IMR-90 (cell line): Measurements from ENCODE around the gene PRKAG2. TPM values are rescaled to one million over a fixed set of nuclear protein-coding genes. Genes with fewer than 3 reads are reported as not detected.
"Not testable (repeated sequence)": the region's sequence is repeated elsewhere in the genome, so short reads cannot be mapped to it uniquely, and the experiment has no call there.

ENCODE experiments used
- ATAC-seq: fragments of 200-7000 bp; cut with Tn5 transposase; 2 replicates; pipeline ENCODE4 v1.9.1; 2020; ENCODE audit warnings: low read depth, mild to moderate bottlenecking, moderate library complexity
- BruUV-seq: library from RNA; stranded (reverse); fragments of 400-500 nt; replicated peaks from 2 replicates; lab custom pipeline; 2021; lab: Mats Ljungman, UMichigan
- CTCF ChIA-PET: fragments of 300-600 bp; formaldehyde crosslinking; extraction: SDS; loops from one replicate; lab custom pipeline; 2021; ENCODE audit warnings: antibody characterized with exemption; lab: Yijun Ruan, JAX
- POLR2A ChIA-PET: fragments of 300-600 bp; sonication (Branson Sonifier 250); formaldehyde crosslinking; loops from one replicate; lab custom pipeline; 2022; ENCODE audit warnings: antibody characterized with exemption; ENCODE audit not compliant: unreplicated experiment; lab: Charles Lee
- DNase-seq: peaks from one replicate; pipeline ENCODE4 v3.0.0; 2013
- H2AFZ ChIP-seq: replicated peaks from 2 replicates; pipeline ENCODE3; 2013; ENCODE audit warnings: low read length, mild to moderate bottlenecking; ENCODE audit not compliant: poor library complexity
- H2AK5ac ChIP-seq: 2 replicates; pipeline ENCODE4 v1.6.1; 2013; ENCODE audit warnings: low read depth, low read length, inconsistent platforms
- H2AK9ac ChIP-seq: replicated peaks from 2 replicates; pipeline ENCODE3; 2013; ENCODE audit warnings: mild to moderate bottlenecking, low read depth, low read length, moderate library complexity; ENCODE audit not compliant: poor library complexity
- H2BK120ac ChIP-seq: 2 replicates; pipeline ENCODE4 v1.6.1; 2013; ENCODE audit warnings: low read depth, low read length, inconsistent platforms
- H2BK15ac ChIP-seq: 3 replicates; pipeline ENCODE4 v1.6.1; 2013; ENCODE audit warnings: low read depth, low read length, inconsistent platforms
- H2BK20ac ChIP-seq: 2 replicates; pipeline ENCODE4 v1.6.1; 2013; ENCODE audit warnings: low read depth, mild to moderate bottlenecking, inconsistent platforms, low read length, moderate library complexity
- H2BK5ac ChIP-seq: 2 replicates; pipeline ENCODE4 v1.6.1; 2013; ENCODE audit warnings: mild to moderate bottlenecking, low read depth, low read length, inconsistent platforms; ENCODE audit not compliant: poor library complexity, severe bottlenecking
- H3K14ac ChIP-seq: replicated peaks from 2 replicates; pipeline ENCODE4 v1.6.1; 2013; ENCODE audit warnings: low read depth, low read length, inconsistent platforms
- H3K18ac ChIP-seq: 2 replicates; pipeline ENCODE4 v1.6.1; 2013; ENCODE audit warnings: low read depth, low read length, control low read depth
- H3K23ac ChIP-seq: 2 replicates; pipeline ENCODE4 v1.6.1; 2013; ENCODE audit warnings: low read depth, low read length, inconsistent platforms
- H3K27ac ChIP-seq: 2 replicates; pipeline ENCODE4 v1.5.1; 2013; ENCODE audit warnings: mild to moderate bottlenecking, control low read depth, low read length; ENCODE audit not compliant: insufficient read depth
- H3K27me3 ChIP-seq: 2 replicates; pipeline ENCODE4 v1.6.1; 2013; ENCODE audit warnings: low read length; ENCODE audit not compliant: control insufficient read depth, insufficient read depth
- H3K36me3 ChIP-seq: 2 replicates; pipeline ENCODE4 v1.6.1; 2013; ENCODE audit warnings: low read length, mixed read lengths; ENCODE audit not compliant: control insufficient read depth, insufficient read depth
- H3K4ac ChIP-seq: 2 replicates; pipeline ENCODE4 v1.6.1; 2013; ENCODE audit warnings: low read depth, low read length, inconsistent platforms
- H3K4me1 ChIP-seq: 2 replicates; pipeline ENCODE4 v1.6.1; 2013; ENCODE audit warnings: low read length, mixed read lengths; ENCODE audit not compliant: control insufficient read depth, insufficient read depth
- H3K4me2 ChIP-seq: 2 replicates; pipeline ENCODE4 v1.6.1; 2013; ENCODE audit warnings: low read depth, mild to moderate bottlenecking, control low read depth, low read length, moderate library complexity
- H3K4me3 ChIP-seq: 2 replicates; pipeline ENCODE4 v1.5.1; 2013; ENCODE audit warnings: low read depth, mild to moderate bottlenecking, control low read depth, low read length, moderate library complexity; ENCODE audit not compliant: insufficient read depth
- H3K56ac ChIP-seq: 2 replicates; pipeline ENCODE4 v1.6.1; 2013; ENCODE audit warnings: low read length, inconsistent platforms; ENCODE audit not compliant: insufficient read depth; ENCODE audit errors: extremely low read depth
- H3K79me1 ChIP-seq, 2 experiments: 2 replicates each; pipeline ENCODE4 v1.6.1; 2013; ENCODE audit warnings: low read length in 2 of 2, inconsistent platforms in 1 of 2, low read depth in 1 of 2
- H3K9ac ChIP-seq: 2 replicates; pipeline ENCODE4 v1.6.1; 2013; ENCODE audit warnings: low read depth, low read length, control low read depth
- H3K9me1 ChIP-seq: 2 replicates; pipeline ENCODE4 v1.6.1; 2013; ENCODE audit warnings: low read length, inconsistent platforms; ENCODE audit not compliant: insufficient read depth
- H3K9me3 ChIP-seq: 2 replicates; pipeline ENCODE4 v1.6.1; 2013; ENCODE audit warnings: low read length; ENCODE audit not compliant: control insufficient read depth, insufficient read depth
- H4K20me1 ChIP-seq: 2 replicates; pipeline ENCODE4 v1.6.1; 2013; ENCODE audit warnings: low read length, inconsistent platforms; ENCODE audit not compliant: insufficient read depth
- H4K5ac ChIP-seq: 2 replicates; pipeline ENCODE4 v1.6.1; 2013; ENCODE audit warnings: mild to moderate bottlenecking, low read depth, low read length, control low read depth
- H4K8ac ChIP-seq, 2 experiments: 2 replicates each; pipeline ENCODE4 v1.6.1; 2013; ENCODE audit warnings: low read depth in 2 of 2, low read length in 2 of 2, control low read depth in 1 of 2, inconsistent platforms in 1 of 2
- H4K91ac ChIP-seq: 2 replicates; pipeline ENCODE4 v1.6.1; 2013; ENCODE audit warnings: low read depth, low read length, inconsistent platforms; ENCODE audit not compliant: insufficient read depth
- CEBPB ChIP-seq: IDR thresholded peaks from 2 replicates; pipeline ENCODE4 v1.6.1; 2012; ENCODE audit warnings: low read depth, low read length, improper control_type of control experiment
- WGBS, 2 experiments: methylation state at CpG; one replicate each; pipeline versions ENCODE4 v1.1.5 to v1.1.7; 2013; ENCODE audit warnings: missing lambda C conversion rate in 2 of 2; ENCODE audit not compliant: insufficient read length in 1 of 2; ENCODE audit errors: extremely low coverage in 2 of 2; 5-methylcytosine and 5-hydroxymethylcytosine counted together
- dilution Hi-C: fragments of 300-500 bp; cut with HindIII; formaldehyde crosslinking; loops from one replicate; pipeline ENCODE4 v1.14.3; 2018; ENCODE audit warnings: low sequenced_read_pairs; ENCODE audit not compliant: unreplicated experiment
- in situ Hi-C: fragments of 300-500 bp; cut with MboI; formaldehyde crosslinking; loops from 3 replicates; pipeline ENCODE4 v1.14.3; 2019; ENCODE audit warnings: low sequenced_read_pairs, inconsistent platforms, mixed read lengths
- intact Hi-C: fragments of 100-400 bp; cut with micrococcal nuclease; formaldehyde crosslinking; loops from 2 replicates; pipeline ENCODE4 v1.10.0; 2022
- polyA plus RNA-seq, 3 experiments: library from polyadenylated mRNA; depleted of rRNA; stranded (reverse); fragments of >200 nt; gene quantifications; 2 replicates each; pipeline ENCODE4 v1.2.3, GENCODE V29; 2012; ENCODE audit warnings: low replicate concordance in 1 of 3
- total RNA-seq: library from RNA; depleted of rRNA; stranded (reverse); fragments of >200 nt; gene quantifications from 2 replicates; pipeline ENCODE4 v1.2.3, GENCODE V29; 2012

The PRKAG2 gene
- total and polyA plus RNA-seq, 2 of the 4 experiments (the other 2 are of a cell fraction) = 15.4 to 21.6 TPM

GRCh38 chr7:151797667-151798307, 79.1 kb downstream of the PRKAG2 start:
- DNase-seq = peak; percentile 51
- H3K23ac ChIP-seq, H3K4me1 ChIP-seq, in situ Hi-C loops, H3K27ac ChIP-seq, H2BK120ac ChIP-seq, H3K14ac ChIP-seq, H3K4ac ChIP-seq, H3K56ac ChIP-seq, H2BK15ac ChIP-seq, H4K8ac ChIP-seq, H3K9me3 ChIP-seq, BruUV-seq, H3K9ac ChIP-seq, H2BK20ac ChIP-seq, H4K20me1 ChIP-seq, H2AK9ac ChIP-seq, H4K5ac ChIP-seq, H2BK5ac ChIP-seq, dilution Hi-C loops, H3K18ac ChIP-seq, H2AK5ac ChIP-seq, H3K9me1 ChIP-seq, H3K36me3 ChIP-seq, intact Hi-C loops, H3K79me1 ChIP-seq, H4K91ac ChIP-seq, H3K4me2 ChIP-seq, POLR2A ChIA-PET, H3K4me3 ChIP-seq: not testable (repeated sequence)
- no CpG with 5 or more reads among the region's 11 CpGs for WGBS, 2 experiments
- peak; percentile 57 for ATAC-seq
- TF ChIP-seq CEBPB = peak; percentile 95
- H2AFZ ChIP-seq = peak overlapping the region; percentile 5
- CTCF ChIA-PET = interaction anchor here (1.8 kb wide), 1 partner anchor 15 kb away, joined by 5 read pairs; no protein-coding TSS in a partner anchor
- H3K27me3 ChIP-seq = peaks cover 14% of the 10 kb centered on the region
